GM11168 (cell line): ENCODE measurements around the gene KLHL29.
"Not testable (repeated sequence)": the region's sequence is repeated elsewhere in the genome, so short reads cannot be mapped to it uniquely, and the experiment has no call there.

ENCODE experiments used
- in situ Hi-C: fragments of 300-500 bp; cut with MboI; formaldehyde crosslinking; loops from one replicate; pipeline ENCODE4 v1.12.0; 2022; ENCODE audit warnings: low sequenced_read_pairs; ENCODE audit not compliant: unreplicated experiment

KLHL29 gene

GRCh38 chr2:23384551-23385343 is at the start of gene KLHL29:
KLHL29 (plus strand) TSS chr2:23385179; CDS start chr2:23562197, 177,018 bp downstream.
- in situ Hi-C loops, result no loop called here

- in situ Hi-C loops, result no loop called here
These were observed 49.4 kb upstream of the KLHL29 start for GRCh38 chr2:23335550-23335949.

- in situ Hi-C loops, result no loop called here
These were observed 42.9 kb upstream of the KLHL29 start for GRCh38 chr2:23342075-23342474.

- in situ Hi-C loops, result no loop called here
These were observed 39.0 kb upstream of the KLHL29 start for GRCh38 chr2:23346029-23346428.

GRCh38 chr2:23346781-23347180 is 38.2 kb upstream of the KLHL29 start:
- in situ Hi-C loops, result no loop called here

- in situ Hi-C loops, result no loop called here
These were observed 37.4 kb upstream of the KLHL29 start for GRCh38 chr2:23347471-23348092.

GRCh38 chr2:23348093-23348481 is 36.9 kb upstream of the KLHL29 start:
- in situ Hi-C loops, result not testable (repeated sequence)

- in situ Hi-C loops, result no loop called here
These were observed 35.5 kb upstream of the KLHL29 start for GRCh38 chr2:23349508-23349907.

GRCh38 chr2:23350041-23350791 is 34.8 kb upstream of the KLHL29 start:
- in situ Hi-C loops, result no loop called here

- in situ Hi-C loops, result no loop called here
These were observed 34.1 kb upstream of the KLHL29 start for GRCh38 chr2:23350792-23351355.

GRCh38 chr2:23351388-23352141 is 33.4 kb upstream of the KLHL29 start:
- in situ Hi-C loops, result no loop called here

- in situ Hi-C loops, result no loop called here
These were observed 30.4 kb upstream of the KLHL29 start for GRCh38 chr2:23354554-23354953.

GRCh38 chr2:23355001-23355400 is 30.0 kb upstream of the KLHL29 start:
- in situ Hi-C loops, result no loop called here

GRCh38 chr2:23356711-23357110 is 28.3 kb upstream of the KLHL29 start:
- in situ Hi-C loops, result no loop called here

- in situ Hi-C loops, result no loop called here
These were observed 25.1 kb upstream of the KLHL29 start for GRCh38 chr2:23359631-23360567.

GRCh38 chr2:23360571-23361125 is 24.3 kb upstream of the KLHL29 start:
- in situ Hi-C loops, result no loop called here

- in situ Hi-C loops, result no loop called here
These were observed 23.8 kb upstream of the KLHL29 start for GRCh38 chr2:23361152-23361551.

GRCh38 chr2:23363268-23363667 is 21.7 kb upstream of the KLHL29 start:
- in situ Hi-C loops, result no loop called here

GRCh38 chr2:23363831-23364230 is 21.1 kb upstream of the KLHL29 start:
- in situ Hi-C loops, result no loop called here
